ENCODE data around the gene PANX2.

Gene PANX2

DNA sequence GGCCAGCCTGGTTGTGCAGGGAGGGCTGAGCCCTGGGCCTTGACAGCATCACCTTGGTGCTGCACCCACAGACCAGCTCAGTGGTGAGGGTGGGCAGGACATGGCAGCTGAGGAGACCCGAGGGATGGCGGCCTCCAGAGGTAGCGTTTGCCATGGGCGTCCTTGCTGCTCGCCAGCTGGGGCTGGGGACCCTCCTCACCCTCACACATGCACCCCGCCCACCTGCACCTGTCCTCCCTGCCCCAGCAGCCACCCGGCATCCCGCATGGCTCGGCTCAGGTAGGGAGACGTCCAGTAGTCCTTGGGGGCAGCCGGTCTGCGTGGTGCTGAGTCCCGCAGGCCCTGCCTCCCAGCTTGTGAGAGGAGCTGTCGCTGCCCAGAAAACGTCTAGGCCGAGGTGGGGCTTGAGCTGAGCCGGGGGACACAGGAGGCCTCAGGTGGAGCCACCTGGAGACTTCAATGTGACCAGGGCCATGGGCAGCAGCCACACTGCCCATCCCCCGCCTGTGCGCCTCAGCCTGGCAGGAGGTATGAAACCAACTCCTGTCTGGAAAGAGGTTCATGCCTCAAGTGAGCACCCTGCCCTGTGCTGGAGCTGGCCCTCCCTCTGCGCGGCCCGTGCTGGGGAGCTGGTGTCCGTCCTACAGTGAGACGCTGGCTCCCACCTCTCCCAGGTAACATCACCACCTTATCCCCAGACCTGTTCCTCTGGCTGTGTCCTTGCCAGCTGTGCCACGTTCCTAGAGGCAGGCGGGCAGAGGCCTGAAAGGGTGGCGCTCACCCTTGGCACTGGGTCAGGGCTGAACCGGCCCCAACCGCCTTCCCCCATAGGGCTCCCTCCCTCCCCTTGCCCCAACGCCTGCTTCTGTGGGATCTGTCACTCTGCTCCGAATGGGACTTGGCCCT lies 11.9 kb downstream of the PANX2 start:
- no peak for DNase-seq (ENCODE audit: low read depth)
- TF ChIP-seq, protein P1, sequence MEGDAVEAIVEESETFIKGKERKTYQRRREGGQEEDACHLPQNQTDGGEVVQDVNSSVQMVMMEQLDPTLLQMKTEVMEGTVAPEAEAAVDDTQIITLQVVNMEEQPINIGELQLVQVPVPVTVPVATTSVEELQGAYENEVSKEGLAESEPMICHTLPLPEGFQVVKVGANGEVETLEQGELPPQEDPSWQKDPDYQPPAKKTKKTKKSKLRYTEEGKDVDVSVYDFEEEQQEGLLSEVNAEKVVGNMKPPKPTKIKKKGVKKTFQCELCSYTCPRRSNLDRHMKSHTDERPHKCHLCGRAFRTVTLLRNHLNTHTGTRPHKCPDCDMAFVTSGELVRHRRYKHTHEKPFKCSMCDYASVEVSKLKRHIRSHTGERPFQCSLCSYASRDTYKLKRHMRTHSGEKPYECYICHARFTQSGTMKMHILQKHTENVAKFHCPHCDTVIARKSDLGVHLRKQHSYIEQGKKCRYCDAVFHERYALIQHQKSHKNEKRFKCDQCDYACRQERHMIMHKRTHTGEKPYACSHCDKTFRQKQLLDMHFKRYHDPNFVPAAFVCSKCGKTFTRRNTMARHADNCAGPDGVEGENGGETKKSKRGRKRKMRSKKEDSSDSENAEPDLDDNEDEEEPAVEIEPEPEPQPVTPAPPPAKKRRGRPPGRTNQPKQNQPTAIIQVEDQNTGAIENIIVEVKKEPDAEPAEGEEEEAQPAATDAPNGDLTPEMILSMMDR (IDR thresholded peaks at IDR 0.05; ENCODE audit: control insufficient read depth, insufficient read depth, low read depth, low read length, missing control alignments), result no peak
- H3K4me3 ChIP-seq (ENCODE audit: control insufficient read depth, low read depth, low read length), result no peak overlapping the region

DNA sequence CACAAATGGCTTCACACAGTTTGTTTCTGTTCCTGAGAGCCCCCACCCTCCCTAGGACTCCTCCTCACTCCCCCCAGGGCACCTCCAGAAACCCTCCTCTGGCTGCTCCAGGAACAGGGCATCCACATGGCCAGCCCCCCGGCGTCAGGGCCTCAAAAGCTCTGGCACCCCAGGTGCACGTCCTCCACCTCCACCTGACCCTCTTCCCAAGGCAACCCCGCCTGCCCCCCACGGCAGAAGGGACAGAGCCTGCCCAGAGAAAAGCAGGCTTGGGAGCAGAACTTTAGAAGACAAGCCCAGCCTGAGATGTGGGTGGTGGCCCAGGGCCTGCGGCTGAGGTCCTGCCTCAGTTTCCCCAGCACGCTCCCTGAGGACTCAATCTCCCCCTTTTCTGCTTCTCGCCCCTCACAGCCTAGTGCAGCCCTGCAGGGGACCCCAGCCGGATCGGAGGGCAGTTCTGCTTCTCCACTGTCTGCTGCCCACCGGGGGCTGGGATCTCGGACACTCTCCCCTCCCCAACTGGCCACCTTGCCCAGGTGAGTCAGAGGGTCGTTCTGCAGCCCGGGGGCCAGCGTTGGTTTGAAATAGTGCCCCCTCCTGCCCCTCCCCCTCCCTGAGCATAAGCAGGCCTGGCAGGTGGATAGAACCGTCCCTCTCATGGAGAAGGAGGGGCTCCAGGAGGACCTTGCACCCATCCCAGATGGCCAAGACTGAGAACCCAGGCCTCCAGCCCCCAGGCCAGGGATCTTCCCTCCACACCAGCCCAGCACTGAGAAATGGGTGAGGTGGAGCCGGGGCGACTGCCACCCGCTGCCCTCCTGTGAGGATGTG lies 12.8 kb downstream of the PANX2 start:
- TF ChIP-seq, protein P1 (IDR thresholded peaks at IDR 0.05; ENCODE audit: control insufficient read depth, insufficient read depth, low read depth, low read length, missing control alignments), result no peak
- no peak overlapping the region for H3K4me3 ChIP-seq (ENCODE audit: control insufficient read depth, low read depth, low read length)
- DNase-seq (ENCODE audit: low read depth), result no peak

DNA sequence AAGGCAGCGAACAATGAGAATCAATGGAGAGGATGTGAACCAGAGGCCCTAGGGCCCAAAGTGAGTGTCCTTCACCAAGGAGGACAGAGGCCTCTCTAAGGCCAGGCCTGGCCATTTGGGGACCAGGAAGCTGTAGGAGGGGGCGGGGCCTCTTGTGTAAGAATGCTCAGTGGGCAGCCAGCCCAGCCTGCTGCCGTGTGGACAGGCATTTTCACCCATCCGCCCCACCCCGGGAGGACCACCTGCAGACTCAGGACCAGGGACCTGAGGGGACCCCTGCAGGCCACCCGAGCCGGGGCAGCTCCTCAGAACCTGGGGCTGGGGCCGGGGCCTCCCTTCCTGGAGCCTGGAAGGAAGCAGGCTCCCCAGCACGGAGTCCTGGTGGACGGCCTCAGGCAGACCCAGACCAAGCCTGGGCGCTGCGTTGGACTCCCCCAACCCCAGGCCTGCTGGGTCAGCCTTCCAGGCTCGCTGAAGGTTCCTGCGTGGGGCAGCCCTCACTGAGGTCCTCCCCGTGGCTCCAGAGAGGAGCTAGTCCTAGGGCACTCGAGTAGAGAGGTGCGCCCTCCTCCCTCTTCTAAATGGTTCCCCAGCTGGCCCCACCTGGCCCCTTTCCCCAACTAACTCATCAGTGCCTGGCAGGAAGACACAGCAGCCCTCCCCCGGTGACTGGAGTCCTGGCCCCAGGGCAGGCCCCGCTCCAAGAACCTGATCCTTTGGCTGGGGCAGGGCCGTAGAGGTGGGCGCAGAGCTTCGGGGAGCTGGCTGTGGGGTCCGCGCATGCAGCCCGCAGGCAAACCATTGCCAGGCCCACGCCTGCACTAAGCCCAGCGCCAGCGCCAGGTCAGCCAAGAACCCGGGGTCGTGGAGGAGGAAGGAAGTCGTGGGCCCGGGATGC lies 13.7 kb downstream of the PANX2 start:
- TF ChIP-seq, protein P1 (IDR thresholded peaks at IDR 0.05; ENCODE audit: control insufficient read depth, insufficient read depth, low read depth, low read length, missing control alignments), result no peak
- H3K4me3 ChIP-seq (ENCODE audit: control insufficient read depth, low read depth, low read length), result no peak overlapping the region
- DNase-seq (ENCODE audit: low read depth), result no peak

DNA sequence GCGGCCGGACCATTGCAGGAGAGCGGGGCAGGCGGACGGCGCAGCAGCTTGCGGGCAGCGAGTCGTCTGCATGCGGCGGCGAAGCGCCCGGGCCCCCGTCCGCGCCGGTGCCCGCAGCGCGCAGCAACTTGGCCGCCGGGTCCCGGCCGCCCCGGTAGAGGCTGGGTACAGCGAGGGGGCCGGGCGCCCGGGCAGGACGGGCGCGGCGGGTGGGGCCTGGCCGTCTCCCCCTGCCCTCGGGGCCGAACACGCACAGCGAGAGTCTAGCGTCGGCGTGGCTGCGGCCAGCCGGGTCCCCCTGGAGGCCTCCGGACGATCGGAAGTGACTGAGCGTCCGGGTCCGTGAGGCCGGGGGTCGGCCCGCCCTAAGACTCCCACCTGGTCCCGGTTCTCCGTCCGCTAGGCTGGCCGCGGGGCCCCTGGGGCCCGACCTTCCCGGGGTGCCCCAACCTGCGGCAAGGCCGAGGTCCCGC lies 14.4 kb downstream of the PANX2 start:
- TF ChIP-seq, protein P1 (IDR thresholded peaks at IDR 0.05; ENCODE audit: control insufficient read depth, insufficient read depth, low read depth, low read length, missing control alignments), result no peak
- no peak for DNase-seq (ENCODE audit: low read depth)
- H3K4me3 ChIP-seq (ENCODE audit: control insufficient read depth, low read depth, low read length), result peak overlapping the region; percentile 56

DNA sequence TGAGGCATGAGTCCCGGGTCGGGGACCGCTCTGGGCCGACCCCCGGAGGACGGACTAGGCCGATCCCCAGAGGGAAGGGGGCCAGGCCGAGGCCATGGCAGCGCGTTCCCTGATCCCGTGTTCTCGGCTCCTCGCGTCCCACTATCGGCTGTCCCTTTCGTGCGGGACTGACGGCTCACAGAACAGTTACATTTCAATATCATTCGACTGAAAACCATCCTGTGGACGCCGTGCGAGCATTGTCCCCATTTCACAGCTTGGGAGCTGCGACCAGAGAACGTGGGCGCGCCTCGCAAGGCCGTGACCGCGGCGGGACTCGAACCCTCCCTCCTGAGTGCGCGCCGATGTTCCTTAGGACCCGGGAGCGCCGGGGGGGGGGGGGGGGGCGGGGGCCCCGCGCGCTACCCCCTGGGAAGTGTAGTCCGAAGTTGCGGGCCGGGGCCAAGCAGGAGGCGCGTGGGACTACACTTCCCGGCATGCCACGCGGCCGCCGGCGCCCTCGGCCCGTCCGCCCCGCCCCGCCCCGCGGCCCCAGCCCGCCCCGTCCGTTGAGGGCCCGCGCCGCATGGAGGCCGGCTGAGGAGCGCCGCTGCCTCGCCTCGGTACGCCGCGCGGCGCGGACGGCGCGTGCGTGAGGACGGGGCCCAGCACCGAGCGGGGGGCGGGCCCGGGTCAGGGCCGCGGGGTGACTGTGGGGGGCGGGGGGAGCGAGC lies 15.0 kb downstream of the PANX2 start, which contains the start of gene TRABD:
Gene TRABD, plus strand, starts transcription at position 539 of the 713 bp plus-strand sequence. CDS start 7,148 bp downstream, outside the sequence.
- H3K4me3 ChIP-seq (ENCODE audit: control insufficient read depth, low read depth, low read length), result peak within 1 kb of the TSS; percentile 74
- DNase-seq (ENCODE audit: low read depth), result peak; percentile 38
- TF ChIP-seq, protein P1 (IDR thresholded peaks at IDR 0.05; ENCODE audit: control insufficient read depth, insufficient read depth, low read depth, low read length, missing control alignments), result no peak

Data from AG09309 (cell line).